ENCODE results near the gene PRX.

PRX gene

DNA sequence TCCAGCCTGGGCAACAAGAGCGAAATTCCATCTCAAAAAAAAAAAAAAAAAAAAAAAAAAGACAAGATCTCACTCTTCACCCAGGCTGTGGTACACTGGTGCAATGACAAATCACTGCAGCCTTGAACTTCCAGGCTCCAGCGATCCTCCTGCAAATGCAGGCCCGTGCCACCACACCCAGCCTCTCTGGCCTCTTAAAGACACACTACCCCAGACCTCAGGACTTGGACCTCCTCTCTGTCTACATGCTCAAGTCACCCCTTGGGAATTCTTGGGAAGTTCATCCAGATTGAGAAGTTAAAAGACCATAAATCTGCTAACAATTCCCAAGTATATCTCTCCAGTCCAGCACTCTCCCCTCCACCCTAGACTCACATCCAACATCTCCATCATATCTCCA is 12.6 kb downstream of the PRX start:
- no peak for DNase-seq (ENCODE audit: low read depth, low spot score)
- TF ChIP-seq, protein P1, sequence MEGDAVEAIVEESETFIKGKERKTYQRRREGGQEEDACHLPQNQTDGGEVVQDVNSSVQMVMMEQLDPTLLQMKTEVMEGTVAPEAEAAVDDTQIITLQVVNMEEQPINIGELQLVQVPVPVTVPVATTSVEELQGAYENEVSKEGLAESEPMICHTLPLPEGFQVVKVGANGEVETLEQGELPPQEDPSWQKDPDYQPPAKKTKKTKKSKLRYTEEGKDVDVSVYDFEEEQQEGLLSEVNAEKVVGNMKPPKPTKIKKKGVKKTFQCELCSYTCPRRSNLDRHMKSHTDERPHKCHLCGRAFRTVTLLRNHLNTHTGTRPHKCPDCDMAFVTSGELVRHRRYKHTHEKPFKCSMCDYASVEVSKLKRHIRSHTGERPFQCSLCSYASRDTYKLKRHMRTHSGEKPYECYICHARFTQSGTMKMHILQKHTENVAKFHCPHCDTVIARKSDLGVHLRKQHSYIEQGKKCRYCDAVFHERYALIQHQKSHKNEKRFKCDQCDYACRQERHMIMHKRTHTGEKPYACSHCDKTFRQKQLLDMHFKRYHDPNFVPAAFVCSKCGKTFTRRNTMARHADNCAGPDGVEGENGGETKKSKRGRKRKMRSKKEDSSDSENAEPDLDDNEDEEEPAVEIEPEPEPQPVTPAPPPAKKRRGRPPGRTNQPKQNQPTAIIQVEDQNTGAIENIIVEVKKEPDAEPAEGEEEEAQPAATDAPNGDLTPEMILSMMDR (IDR thresholded peaks at IDR 0.05; ENCODE audit: insufficient read depth, low read length, missing control alignments) = no peak
- ChIA-PET POLR2A (no interaction called here), CTCF (interaction anchor here (1.5 to 2.6 kb wide), 3 partner anchors 20 to 121 kb away, joined by 5 to 7 read pairs (median 6); no protein-coding TSS in a partner anchor)
- H3K4me3 ChIP-seq (ENCODE audit: low read depth, low read length) = no peak overlapping the region

GRCh38 chr19:40398417-40399131 is 14.6 kb downstream of the PRX start:
- POLR2A ChIA-PET = no interaction called here

DNA sequence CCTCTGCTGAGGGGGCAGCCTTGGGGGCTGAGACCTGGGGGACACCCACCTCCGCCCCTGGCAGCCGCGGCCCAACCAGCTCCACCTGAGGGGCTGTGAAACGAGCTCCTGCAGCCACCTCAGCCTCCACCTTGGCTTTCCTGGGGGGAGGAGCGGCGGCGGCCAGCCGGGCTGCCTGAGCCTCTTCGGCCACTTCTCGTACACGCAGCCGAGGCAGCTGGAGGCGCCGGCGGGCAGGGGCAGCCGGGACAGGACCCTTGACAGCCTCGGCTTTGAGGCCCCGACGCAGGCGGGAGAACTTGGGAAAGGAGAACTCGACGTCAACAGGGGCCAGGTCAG is 15.6 kb downstream of the PRX start:
- POLR2A ChIA-PET = no interaction called here
- TF ChIP-seq, protein P1 (IDR thresholded peaks at IDR 0.05; ENCODE audit: insufficient read depth, low read length, missing control alignments) = no peak
- no peak for DNase-seq (ENCODE audit: low read depth, low spot score)
- CTCF ChIA-PET = interaction anchor here (1.8 kb wide), 1 partner anchor 23 kb away, joined by 5 read pairs; no protein-coding TSS in a partner anchor
- no peak overlapping the region for H3K4me3 ChIP-seq (ENCODE audit: low read depth, low read length)

More at GRCh38 chr19:40398417-40399131, 14.6 kb downstream of the PRX start:
- TF ChIP-seq, protein P1 (IDR thresholded peaks at IDR 0.05; ENCODE audit: insufficient read depth, low read length, missing control alignments) = no peak
- no peak for DNase-seq (ENCODE audit: low read depth, low spot score)
- no peak overlapping the region for H3K4me3 ChIP-seq (ENCODE audit: low read depth, low read length)
- CTCF ChIA-PET = interaction anchor here (1.8 kb wide), 1 partner anchor 22 kb away, joined by 5 read pairs; no protein-coding TSS in a partner anchor

DNA sequence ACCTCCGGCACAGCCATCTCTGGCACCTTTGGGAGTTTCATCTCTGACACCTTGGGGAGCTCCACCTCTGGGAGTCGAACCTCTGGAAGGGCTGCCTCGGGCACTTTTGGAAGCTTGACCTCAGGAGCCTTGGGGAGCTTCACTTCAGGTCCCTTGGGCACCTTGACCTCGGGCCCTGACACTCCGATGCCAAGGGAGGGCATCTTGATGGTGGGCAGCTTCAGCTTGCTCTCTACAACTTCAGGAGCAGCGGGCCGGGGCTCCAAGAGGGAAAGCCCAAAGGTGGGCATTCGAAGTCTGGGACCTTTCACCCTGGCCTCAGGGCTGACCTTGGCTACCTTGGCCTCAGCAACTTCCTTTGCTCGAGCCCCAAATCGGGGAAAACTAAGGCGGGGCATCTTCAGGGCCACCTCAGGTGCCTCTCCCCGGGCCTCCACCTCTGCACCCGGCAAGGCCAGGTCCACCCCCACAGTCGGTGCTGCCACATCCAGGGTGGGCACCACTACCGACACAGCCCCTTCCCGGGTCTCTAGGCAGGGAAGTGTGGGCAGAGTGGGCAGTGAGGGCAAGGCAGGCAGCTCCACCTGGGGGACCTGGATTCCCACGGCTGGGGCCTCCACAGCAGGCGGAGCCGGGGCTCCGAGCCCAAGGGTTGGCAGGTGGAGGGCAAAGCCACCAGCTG is 16.2 kb downstream of the PRX start:
- no peak overlapping the region for H3K4me3 ChIP-seq (ENCODE audit: low read depth, low read length)
- no peak for DNase-seq (ENCODE audit: low read depth, low spot score)
- CTCF ChIA-PET = interaction anchor here (1.5 kb wide), 1 partner anchor 14 kb away, joined by 4 read pairs; no protein-coding TSS in a partner anchor
- TF ChIP-seq, protein P1 (IDR thresholded peaks at IDR 0.05; ENCODE audit: insufficient read depth, low read length, missing control alignments) = no peak
- POLR2A ChIA-PET = interaction anchor here (0.6 to 0.7 kb wide), 2 partner anchors 46 to 401 kb away, joined by 3 to 4 read pairs; no protein-coding TSS in a partner anchor

GRCh38 chr19:40395956-40396355 is 17.2 kb downstream of the PRX start:
- ChIA-PET CTCF (interaction anchor here (0.8 to 1.5 kb wide), 2 partner anchors 15 to 22 kb away, joined by 3 to 4 read pairs; no protein-coding TSS in a partner anchor), POLR2A (no interaction called here)
- no peak for DNase-seq (ENCODE audit: low read depth, low spot score)
- TF ChIP-seq, protein P1 (IDR thresholded peaks at IDR 0.05; ENCODE audit: insufficient read depth, low read length, missing control alignments) = no peak
- H3K4me3 ChIP-seq (ENCODE audit: low read depth, low read length) = no peak overlapping the region

- no peak for DNase-seq (ENCODE audit: low read depth, low spot score)
- ChIA-PET POLR2A (no interaction called here), CTCF (interaction anchor here (1.6 kb wide), 1 partner anchor 8 kb away, joined by 6 read pairs; no protein-coding TSS in a partner anchor)
Measured at GRCh38 chr19:40394816-40395210, 18.4 kb downstream of the PRX start.

More at GRCh38 chr19:40394816-40395210, 18.4 kb downstream of the PRX start:
- TF ChIP-seq, protein P1 (IDR thresholded peaks at IDR 0.05; ENCODE audit: insufficient read depth, low read length, missing control alignments) = no peak
- no peak overlapping the region for H3K4me3 ChIP-seq (ENCODE audit: low read depth, low read length)
